Measurements from ENCODE around the gene SPACA7.
"Not testable (repeated sequence)": the region's sequence is repeated elsewhere in the genome, so short reads cannot be mapped to it uniquely, and the experiment has no call there.

The SPACA7 gene

DNA sequence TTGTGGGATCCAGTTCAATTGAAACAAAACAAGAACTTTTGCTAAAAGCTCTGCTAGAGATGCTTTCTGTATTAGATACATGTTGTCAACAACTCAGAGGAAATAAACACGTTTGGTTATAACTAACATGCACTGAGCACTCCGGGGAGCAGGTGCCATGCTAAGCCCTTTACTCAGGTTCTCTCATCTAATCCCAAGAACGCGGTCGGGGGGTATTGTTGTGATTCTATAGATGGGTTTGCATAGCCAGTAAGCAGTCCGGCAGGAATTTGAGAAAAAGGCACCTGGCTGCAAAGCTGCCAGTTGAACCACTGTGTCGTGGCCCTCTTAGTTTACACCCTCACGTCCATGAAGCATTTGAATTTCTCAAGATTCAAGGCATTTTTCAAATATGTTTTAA lies 24.3 kb upstream of the SPACA7 start:
- FAIRE-seq, result no peak

DNA sequence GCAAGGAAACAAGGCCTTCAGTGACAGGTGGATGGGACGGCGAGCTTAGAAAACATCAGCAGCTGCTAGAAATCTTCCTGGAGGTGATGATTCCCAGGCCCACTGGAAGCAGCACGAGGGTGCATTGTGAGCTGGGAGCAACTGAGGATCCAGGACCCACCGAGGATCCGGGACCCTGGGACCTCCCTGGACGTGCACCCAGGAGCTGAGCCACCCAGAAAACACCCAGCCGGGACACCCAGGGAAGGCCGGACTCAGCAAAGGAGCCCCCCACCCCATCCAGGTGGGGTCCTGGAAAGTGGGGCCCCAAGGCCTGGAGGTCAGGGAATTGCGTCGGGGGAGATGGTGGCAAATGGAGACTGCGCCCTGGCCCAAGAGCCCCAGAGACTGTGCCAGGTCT lies 22.3 kb upstream of the SPACA7 start:
- no peak for FAIRE-seq

DNA sequence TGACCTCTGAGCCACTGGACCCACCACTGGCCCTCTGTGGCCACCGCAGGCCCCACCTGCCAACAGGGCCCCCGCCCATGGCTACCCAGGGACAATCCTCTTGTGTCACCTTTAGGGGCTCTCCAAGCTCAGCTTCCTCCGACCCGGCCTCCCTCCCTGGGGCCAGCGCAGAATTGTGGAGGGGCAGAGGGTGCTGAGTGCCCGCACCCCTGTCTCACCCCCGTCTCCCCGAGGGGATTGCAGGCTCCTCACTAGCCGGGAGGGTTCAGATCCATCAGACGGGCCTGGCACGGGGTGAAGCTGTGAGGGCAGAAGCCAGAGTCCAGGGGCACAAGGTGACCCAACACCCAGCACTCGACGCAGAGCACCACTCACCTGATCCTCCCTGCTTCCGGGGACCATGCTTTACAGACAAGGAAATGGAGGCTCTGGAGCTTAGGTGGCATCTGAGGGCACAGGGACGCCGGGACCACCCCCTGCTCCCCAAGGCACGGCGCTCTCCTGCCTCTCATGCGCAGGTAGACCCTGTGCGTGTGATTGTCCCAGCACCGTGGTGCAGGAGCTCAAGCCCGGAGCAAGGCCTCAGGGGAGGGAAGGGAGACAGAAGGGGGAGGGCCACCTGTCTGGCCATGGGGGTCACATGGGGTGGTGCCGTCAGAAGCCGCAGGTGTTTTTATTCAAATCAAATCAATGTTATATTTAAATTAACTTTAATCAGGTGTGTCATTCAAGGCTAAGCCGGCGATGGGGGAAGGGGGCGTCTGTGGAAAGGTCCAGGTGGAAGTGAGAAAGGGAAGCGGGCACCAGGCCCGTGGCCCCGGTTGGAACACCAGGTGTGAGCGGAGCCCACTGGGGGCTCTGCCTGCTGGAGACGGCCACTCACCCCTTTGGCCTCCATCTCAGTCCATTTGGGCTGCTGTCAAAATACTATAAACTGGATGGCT lies 21.6 kb upstream of the SPACA7 start:
- FAIRE-seq, result no peak

DNA sequence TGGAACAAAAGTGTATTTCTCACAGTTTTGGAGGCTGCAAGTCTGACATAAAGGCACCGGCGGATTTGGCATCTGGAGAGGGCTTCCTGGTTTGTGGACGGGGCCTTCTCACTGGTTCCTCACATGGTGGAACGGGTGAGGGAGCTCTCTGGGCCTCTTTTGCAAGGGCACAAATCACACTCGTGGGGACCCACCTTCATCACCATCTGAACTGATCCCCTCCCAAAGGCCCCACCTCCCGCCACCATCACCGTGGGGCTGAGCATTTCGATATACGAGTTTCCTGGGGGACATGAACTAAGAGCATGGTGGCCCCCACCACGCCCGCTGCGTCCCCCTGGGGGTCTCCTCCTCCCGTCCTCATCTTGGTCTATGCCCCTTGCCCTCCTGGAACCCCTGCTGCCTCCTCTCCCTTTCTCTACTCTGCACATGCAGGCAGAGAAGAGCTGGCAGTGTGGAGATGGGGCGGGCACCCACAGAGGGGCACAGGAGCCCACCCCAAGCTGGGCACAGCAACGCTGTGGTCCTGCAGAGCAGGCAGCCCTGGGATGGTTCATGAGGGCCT lies 20.8 kb upstream of the SPACA7 start:
- FAIRE-seq, result no peak

DNA sequence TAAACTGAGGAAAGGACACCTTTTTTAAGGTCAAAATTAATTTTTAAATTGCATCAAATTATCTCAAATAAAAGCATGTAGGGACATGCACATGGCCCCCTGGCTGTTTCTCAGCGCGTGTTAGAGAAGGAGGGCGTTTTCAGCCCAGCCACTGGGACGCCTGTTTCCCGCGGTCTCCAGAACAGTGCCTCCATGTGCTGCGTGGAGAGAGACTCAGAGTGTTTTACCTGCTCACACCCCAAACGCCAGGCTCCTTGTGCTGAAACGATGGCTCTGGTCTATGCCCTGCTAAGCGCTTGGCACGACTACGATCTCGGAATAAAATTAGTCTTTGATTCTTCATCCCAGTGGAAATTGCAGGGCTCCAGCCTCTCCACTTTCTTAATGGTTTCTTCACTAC lies 20.0 kb upstream of the SPACA7 start:
- no peak for FAIRE-seq

DNA sequence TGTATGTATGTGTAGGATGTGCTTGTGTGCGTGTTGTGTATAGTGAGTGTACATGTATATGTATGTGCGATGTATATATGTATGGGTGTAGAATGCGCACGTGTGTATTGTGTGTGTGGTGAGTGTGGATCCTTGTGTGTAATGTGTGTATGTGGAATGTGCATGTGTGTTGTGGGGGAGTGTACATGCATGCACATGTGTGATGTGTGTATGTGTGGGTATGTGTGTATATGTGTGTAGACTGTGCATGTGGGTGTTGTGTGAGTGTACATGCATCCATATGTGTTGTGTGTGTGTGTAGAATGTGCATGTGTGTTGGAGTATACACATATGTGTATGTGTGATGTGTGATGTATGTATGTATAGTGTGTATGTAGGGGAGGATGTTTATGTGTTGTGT lies 18.0 kb upstream of the SPACA7 start:
- FAIRE-seq, result no peak

DNA sequence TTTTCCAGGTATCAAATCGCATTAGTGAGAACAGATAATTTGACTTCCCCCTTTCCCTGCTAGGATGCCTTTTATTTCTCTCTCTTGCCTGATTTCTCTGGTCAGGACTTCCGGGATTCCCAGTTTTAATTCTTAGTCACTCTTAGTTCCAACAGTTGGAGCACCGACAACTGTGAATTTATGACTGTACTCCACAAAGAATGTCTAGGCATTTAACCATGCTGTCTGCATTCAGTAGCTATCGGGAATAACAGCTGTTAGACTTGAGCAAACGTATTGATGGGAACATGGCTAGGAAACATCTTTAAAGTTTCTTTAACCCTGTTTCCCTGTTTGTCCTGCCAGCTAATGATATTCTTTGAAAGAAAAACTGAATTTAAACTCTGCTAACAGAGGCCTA lies 14.1 kb upstream of the SPACA7 start:
- no peak for FAIRE-seq

DNA sequence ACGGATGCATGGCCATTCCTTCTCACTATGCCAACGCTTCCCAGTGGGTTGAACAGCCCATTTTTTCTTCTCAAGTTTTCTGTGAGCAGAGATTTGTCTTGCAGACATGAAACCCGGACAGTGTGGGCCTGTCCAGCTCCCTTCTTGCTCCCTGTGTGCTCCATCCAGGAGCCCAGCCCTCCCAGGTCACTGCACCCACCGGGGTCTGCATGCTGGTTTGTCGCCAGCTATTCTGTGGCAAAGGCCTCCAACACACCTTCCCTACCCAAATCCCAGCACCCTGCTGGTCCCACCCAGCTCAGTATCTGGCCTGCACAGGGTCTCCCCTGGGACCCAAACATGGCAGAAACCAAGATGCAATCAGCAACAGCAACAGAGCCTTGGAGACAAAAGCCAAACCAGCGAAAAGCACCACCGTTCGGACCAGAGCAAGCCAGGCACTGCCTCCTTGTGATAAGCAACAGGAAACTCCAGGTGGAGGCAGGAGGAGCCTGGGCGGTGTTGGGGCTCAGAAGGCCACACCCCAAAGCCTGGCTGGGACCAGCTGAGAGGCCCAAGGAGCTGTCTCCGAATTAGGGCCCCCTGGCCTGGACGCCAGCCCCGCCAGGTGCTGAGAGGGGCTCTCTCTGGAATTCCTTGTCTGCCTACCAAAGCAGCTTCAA lies 12.2 kb upstream of the SPACA7 start:
- no peak for FAIRE-seq

DNA sequence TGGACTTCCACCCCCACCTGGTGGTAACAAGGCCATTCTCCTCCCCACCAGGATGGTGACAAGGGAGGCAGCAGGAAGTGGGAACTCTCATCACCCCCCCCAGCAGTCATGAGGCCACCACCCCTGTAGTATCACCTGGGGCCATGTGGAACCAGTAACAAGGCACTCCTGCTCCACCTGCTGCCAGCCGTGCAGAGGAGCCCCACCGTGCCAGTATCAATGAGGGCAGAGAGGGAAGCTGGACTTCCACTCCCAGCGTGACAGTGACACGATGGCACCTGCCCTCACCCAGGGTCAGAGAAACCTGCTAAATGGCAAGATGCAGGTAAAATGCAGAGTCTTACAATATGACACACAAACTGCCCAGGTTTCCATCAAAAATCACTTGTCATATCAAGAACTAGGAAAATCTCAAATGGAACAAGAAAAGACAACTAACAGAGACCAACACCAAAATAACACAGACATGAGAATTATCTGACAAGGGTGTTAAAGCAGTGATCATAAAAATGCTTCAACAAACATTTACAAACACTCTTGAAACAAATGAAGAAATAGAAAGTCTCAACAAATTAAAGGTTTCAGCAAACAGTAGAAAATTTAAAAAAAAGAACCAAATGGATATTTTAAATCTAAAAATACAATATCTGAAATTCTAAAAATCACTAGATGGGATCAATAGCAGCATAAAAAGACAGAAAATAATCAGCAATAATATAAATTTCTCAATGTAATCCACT lies 9.1 kb upstream of the SPACA7 start:
- no peak for FAIRE-seq

DNA sequence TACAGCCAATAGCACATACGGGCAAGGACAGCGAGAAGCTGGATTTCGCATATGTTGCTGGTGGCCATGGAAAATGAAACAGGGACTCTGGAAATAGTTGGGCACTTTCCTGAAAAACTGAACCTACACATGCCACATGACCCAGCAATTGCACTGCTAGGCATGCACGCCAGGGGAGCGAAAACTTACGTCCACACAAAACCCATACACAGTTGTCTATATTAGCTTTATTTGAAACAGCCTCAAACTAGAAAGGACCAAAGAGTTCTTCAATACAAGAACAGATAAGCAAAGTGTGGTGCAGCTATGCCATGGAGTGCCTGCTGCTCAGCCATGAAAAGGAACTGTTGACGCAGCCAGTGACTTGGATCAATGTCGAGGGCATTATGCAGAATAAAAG lies 7.3 kb upstream of the SPACA7 start:
- no peak for FAIRE-seq

DNA sequence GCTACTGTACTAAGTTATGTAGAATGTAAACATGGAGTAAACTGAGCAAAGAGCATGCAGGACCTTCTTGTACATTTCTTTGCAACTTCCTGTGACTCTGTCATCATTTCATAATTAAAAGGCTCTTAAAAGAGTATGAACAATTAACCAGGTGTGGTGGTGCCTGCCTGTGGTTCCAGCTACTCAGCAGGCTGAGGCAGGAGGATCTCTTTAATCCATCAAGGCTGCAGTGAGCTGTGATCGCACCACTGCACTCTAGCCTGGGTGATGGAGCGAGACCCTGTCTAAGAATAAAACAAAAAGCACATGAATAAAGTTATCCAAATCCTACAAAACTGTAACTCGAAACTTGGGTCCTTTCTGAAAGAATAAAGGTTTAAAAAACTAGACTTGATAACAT lies 5.8 kb upstream of the SPACA7 start:
- FAIRE-seq, result no peak

DNA sequence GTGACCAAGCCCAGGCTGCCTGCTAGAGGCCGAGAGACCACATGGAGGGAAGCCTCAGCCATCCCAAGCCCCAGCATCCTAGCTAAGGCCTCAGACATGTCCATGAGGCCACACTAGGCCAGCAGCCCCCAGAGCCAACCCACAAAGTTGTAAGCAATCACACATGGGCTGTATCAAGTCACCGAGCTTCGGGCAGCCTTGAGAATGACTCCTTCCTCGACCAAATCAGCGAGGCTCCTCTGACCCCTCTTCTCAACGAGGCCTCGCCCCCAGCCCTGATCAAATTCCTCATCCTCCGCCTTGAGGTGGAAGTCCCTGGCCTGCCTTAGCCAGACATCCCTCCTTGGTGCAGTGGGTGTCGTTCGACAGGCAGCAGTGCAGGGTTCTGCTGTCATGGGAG lies 1.9 kb upstream of the SPACA7 start:
- no peak for FAIRE-seq

DNA sequence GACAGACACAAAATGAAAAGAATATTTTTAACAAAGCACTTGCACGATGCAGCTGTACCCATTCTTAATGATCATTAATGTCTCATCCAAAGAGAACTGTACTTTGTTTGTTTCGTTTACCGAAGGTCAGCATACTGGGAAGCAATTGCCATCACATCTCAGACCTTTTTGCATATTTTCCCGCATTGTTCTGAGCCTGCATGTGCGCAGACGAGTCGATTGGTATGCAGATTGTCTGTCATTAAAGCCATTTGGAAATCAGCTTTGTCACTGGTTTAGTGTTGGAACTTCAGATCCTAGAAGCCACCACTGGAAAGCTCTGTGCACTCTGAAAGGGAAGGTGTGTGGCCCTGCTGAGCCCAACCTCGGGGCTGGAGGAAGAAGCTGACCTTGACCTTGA lies 15.6 kb downstream of the SPACA7 start:
- no peak for FAIRE-seq

DNA sequence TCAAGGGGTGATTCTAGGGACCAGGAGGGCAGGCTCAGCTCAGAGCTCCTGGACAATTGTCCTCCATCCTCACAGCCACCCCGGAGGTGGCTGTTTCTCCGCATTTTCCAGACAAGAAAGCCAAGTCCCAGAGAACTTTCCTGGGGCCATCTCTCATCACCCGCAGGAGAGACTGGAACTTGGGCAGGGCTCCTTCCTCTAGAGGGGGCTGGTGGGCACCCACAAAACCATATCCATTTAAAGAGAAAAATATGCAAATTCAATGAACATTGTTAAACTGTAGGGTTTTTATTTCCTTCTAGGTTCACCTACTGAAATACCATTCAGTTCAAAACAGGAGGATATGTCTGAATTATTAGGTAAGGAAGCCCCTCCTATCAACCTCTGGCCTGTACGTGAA lies 16.6 kb downstream of the SPACA7 start:
- FAIRE-seq, result no peak

DNA sequence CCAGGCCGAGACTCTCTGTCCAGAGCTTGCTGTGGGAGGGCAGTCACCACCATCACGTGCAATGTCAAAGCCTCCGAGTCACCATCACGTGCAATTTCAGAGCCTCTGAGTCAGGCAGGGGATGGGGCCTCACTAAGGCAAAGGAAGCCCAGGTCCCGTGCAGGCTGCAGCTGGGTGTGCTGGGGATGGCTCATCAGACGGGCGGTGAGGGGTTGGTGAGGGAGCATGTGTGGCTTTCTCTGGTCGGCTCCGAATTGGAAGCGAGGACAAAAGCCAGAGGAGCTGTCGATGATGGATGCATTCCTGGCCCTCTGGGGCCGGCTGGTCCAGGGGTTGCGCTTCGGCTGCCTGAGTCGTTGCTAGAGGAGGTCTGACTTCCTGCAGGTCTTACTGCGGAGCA lies 18.9 kb downstream of the SPACA7 start:
- not testable (repeated sequence) for FAIRE-seq

DNA sequence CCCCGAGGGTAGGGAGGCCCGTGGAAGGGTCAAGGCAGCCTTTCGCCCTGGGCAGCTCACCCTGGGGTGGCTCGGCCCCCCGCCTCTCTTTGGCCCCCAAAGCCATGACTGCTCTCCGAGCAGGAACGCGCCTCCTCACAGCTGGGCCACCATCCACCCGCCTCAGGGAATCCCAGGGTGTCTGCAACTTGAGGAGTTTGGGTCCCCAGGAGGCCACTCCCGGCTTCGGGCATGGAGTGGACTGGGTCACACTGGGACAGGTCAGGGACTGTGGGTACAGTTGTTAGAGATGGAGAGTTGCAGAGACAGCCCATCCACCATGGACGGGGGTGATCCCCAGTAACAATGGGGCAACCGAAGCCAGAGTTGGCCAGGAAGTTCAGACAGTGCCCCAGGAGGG lies 19.8 kb downstream of the SPACA7 start:
- FAIRE-seq, result not testable (repeated sequence)

DNA sequence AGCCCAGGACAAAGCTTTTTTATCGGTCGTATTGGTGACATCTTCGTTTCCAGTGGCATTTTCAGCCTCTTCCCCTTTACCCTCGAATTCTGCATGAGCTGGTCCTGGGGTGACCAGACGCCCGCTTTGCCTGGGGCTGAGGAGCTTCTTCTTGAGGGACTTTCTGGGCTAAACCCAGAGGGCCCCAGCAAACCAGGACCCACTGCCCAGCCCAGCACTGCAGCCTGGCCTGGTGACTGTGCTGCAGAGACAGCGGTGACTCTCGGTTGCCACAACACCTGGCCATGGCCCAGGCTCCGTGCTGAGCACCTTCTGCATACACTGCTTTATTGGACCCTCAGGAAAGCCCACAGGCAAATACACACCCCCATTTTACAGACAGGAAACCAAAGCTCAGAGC lies 21.0 kb downstream of the SPACA7 start:
- no peak for FAIRE-seq

DNA sequence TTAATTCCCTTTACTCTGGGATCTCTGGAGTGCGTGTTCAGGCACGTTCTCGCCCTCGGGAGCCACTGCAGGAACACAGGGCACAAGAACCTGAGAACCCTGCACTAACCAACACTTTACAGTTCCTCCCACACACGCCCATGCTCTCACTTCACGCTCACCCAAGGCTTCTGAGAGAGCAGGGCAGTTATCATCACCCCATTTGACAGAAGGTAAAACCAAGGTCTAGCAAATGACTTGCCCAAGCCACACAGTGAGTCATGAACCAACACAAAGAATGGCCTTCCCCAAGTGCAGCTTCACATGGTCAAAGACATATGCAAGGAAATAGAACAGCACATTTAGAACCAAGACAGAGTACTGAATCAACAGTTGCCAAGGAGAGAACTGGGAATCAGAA lies 22.2 kb downstream of the SPACA7 start:
- FAIRE-seq, result not testable (repeated sequence)

DNA sequence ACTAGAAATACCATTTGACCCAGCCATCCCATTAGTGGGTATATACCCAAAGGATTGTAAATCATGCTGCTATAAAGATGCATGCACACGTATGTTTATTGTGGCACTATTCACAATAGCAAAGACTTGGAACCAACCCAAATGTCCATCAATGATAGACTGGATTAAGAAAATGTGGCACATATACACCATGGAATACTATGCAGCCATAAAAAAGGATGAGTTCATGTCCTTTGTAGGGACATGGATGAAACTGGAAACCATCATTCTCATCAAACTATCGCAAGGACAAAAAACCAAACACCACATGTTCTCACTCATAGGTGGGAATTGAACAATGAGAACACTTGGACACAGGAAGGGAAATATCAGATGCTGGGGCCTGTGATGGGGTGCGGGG lies 33.7 kb downstream of the SPACA7 start:
- not testable (repeated sequence) for FAIRE-seq

DNA sequence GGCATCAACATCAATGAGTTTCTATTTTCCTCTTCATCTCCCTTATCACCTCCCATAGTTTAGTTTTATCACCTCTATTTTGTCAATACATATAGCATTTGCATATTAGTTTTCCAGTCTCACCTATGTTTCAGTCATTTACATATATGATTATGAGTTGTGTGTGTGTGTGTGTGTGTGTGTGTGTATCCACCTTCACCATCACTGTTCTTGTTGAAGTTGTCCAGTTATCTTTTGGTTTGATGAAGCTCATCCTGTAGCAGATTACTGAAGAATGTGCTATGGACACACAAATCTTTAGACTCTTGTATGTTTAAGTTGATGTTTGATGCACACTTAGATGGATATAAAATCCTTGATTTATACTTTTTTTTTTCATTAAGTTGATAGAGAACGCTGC lies 40.5 kb downstream of the SPACA7 start:
- no peak for FAIRE-seq

DNA sequence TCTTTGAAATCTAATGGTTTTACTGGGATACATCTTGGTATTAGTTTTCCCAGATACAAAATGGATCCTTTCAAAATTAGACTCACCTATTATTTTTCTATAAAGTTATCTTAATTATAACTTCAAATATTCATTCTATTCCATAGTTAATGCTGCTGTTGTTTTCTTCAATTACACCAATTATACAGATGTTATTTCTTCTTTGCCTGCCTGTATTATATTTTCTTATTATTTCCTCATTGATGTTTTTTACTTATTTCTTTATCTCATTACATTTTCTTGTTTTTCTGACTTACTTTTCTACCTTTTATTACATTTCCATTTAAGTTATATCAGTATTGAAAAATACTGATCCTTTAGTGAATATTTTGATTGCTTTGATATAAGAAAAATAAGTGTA lies 40.9 kb downstream of the SPACA7 start:
- peak; percentile 43 for FAIRE-seq

DNA sequence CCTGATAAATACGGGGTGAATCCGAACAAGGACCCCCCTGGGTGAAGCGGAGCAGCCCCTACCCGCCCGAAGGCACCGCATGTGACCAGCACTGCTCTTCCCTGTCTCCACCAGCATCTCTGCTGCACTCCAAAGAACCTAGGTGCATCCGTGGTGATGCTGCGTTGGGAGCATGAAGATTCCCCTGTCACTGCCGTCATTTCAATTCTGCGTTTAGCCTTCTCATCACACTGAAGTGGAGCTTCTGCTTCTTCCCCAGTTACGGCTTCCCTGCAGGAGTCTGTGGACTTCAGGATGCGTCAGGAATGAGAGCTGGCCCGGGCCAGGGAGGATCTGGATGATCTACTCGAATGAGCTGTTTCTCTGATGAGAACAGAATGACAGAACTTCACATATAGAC lies 47.9 kb downstream of the SPACA7 start:
- FAIRE-seq, result no peak

DNA sequence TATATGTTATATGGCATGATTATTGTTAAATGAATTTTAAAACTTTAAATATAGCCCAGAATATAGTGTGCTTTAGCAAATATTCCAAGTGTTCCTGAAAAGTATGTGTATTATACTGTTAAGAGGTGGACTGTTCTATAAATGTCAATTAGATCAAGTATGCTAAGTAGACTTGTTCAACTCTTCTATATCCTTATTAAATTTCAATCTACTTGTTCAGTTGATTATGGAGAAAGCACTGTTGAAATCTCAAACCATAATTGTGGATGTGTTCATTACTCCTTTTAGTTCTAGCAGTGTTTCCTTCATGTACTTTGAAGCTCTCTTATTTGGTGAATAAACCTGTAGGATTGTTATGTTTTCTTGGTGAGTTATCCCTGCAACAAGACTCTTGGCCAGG lies 52.5 kb downstream of the SPACA7 start:
- no peak for FAIRE-seq

Measured in A204.1 (cell line).